Activated CD4-positive, alpha-beta T cell treated with anti-CD3 and anti-CD28 coated beads for 48 hours (primary cell): ENCODE results near the gene LBX1.
"Not testable (repeated sequence)": the region's sequence is repeated elsewhere in the genome, so short reads cannot be mapped to it uniquely, and the experiment has no call there.

ENCODE experiments used
- DNase-seq: peaks from one replicate; pipeline ENCODE4 v3.0.0-alpha.2; 2020

LBX1 gene

GRCh38 chr10:101202667-101203066 lies 26.6 kb downstream of the LBX1 start:
- DNase-seq, result not testable (repeated sequence)

GRCh38 chr10:101198326-101198977 lies 30.8 kb downstream of the LBX1 start:
- not testable (repeated sequence) for DNase-seq

DNA sequence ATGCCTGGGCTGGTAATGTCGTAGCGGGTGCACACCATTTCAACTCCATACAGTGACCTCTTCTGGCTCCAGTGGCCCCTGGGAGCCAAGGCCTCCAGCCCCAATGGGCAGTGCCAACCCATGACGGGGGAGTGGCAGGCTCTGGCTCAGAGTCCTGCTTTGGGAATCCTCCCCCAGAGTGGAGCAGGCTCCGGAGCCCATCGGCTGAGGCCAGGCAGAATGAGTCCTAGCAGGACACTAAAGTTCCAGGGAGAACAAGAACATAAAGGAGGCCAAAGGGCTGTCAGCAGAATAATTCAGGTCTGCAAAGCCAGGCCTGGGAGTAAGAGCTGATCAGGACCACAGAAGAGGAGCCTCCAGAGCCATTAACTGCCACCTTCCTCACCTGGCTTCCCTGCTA lies 33.3 kb downstream of the LBX1 start:
- no peak for DNase-seq

DNA sequence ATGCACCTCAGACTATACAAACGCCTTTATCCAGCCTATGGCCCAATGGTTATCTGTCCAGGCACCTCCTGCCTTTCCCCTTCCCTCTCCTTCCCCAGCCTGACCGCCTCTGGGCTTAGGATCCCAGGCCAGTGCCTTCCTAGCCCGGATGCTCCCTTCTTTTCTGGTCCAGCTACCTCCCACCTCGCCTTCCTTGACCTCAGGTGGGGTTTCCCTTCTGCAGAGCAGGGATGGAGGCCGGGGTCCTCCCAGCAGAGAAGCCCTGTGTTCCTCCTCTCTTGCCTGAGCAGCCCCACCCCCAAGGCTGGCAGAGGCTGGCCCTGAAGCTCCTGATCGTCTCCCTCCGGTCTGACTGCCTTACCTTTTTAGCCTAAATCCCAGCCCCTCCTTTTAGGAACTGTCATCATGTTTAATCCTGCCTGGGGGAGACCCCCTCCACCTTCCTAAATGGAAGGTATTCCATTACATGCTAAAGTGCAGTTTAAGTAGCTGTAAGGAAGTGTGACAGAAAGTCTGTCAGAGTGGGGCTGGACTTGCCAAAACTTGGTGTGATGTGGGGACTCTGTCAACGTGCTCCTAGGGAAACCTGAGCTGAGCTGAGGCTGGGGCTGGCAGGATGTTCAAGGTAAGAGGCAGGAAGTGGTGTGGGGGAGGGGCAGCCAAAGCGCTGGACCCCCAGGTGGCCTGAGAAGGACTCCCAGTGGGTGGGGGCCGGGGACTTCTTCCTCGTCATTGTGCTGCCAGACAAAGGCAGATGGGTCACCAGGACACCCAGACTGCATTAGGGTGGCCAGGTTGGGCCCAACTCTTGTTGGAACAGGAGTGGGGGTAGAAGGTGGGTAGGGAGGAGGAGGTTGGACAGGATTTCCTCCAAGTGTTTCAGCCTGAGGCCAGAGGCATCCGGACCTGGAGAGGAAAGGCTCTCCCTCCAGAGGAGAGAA lies 39.5 kb downstream of the LBX1 start:
- DNase-seq, result no peak

GRCh38 chr10:101188942-101189341 lies 40.3 kb downstream of the LBX1 start:
- no peak for DNase-seq

DNA sequence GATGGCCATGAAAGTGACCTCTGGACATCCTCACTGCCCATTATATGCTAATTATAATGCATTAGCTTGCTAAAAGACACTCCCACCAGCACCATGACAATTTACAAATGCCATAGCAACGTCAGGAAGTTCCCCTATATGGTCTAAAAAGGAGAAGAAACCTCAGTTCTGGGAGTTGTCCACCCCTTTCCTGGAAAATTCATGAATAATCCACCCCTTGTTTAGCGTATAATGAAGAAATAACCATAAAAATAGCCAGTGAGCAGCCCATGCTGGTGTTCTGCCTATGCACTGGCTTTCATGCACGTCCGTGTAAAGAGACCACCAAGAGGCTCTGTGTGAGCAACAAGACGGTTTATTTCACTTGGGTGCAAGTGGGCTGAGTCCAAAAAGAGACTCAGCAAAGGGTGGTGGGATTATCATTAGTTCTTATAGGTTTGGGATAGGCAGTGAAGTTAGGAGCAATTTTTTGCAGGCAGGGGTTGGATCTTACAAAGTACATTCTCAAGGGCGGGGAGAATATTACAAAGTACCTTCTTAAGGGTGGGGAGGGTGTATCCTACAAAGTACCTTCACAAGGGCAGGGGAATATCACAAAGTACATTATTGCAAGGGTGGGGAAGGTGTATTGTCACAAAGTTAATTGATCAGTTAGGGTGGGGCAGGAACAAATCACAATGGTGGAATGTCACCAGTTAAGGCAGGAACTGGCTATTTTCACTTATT lies 45.6 kb downstream of the LBX1 start:
- DNase-seq, result no peak

GRCh38 chr10:101182936-101183335 lies 46.3 kb downstream of the LBX1 start:
- DNase-seq, result no peak
